Endothelial cell of umbilical vein (primary cell): ENCODE data around the gene DPP6. TPM values are rescaled to one million over a fixed set of nuclear protein-coding genes. Genes with fewer than 3 reads are reported as not detected.
"Not testable (repeated sequence)": the region's sequence is repeated elsewhere in the genome, so short reads cannot be mapped to it uniquely, and the experiment has no call there.

Source experiments
- BruUV-seq: library from RNA; stranded (reverse); fragments of 400-500 nt; replicated peaks from 2 replicates; lab custom pipeline; 2021; lab: Mats Ljungman, UMichigan
- CTCF ChIA-PET: fragments of 300-600, 350-600 bp; sonication (Branson Sonifier 250); formaldehyde crosslinking; loops from one replicate; lab custom pipeline; 2021; ENCODE audit warnings: antibody characterized with exemption, inconsistent platforms; lab: Charles Lee
- POLR2A ChIA-PET: fragments of 300-600, 350-600 bp; sonication (Branson Sonifier 250); formaldehyde crosslinking; loops from one replicate; lab custom pipeline; 2021; ENCODE audit warnings: antibody characterized with exemption, inconsistent platforms; lab: Charles Lee
- DNase-seq: peaks from one replicate; pipeline ENCODE4 v3.0.0-alpha.2; 2011; ENCODE audit warnings: low read depth, low spot score
- FAIRE-seq: peaks from 2 replicates; lab custom pipeline; 2011; peaks lifted over from hg19 to GRCh38; lab: Jason Lieb, UNC
- H2AFZ ChIP-seq: 2 replicates; pipeline ENCODE4 v1.6.0; 2012; ENCODE audit warnings: low read depth, low read length, control low read depth, inconsistent platforms
- H3K27ac ChIP-seq: 2 replicates; pipeline ENCODE4 v1.5.1; 2011; ENCODE audit warnings: low read depth, mild to moderate bottlenecking, control low read depth, low read length, moderate library complexity; ENCODE audit not compliant: insufficient read depth
- H3K27me3 ChIP-seq, 2 experiments: 2 replicates each; pipeline versions ENCODE4 v1.6.0 to v1.6.1; 2011; ENCODE audit warnings: low read length in 2 of 2, mixed read lengths in 1 of 2; ENCODE audit not compliant: control insufficient read depth in 2 of 2, insufficient read depth in 2 of 2
- H3K36me3 ChIP-seq, 2 experiments: 2 replicates in 1 of 2; 3 replicates in 1 of 2; pipeline ENCODE4 v1.5.1; 2011; ENCODE audit warnings: low read length in 2 of 2, mild to moderate bottlenecking in 1 of 2, moderate library complexity in 1 of 2; ENCODE audit not compliant: control insufficient read depth in 2 of 2, insufficient read depth in 2 of 2; ENCODE audit errors: extremely low read depth in 1 of 2
- H3K4me1 ChIP-seq: 3 replicates; pipeline ENCODE4 v1.5.1; 2011; ENCODE audit warnings: mild to moderate bottlenecking, low read length; ENCODE audit not compliant: control insufficient read depth, insufficient read depth; ENCODE audit errors: extremely low read depth
- H3K4me2 ChIP-seq: 2 replicates; pipeline ENCODE4 v1.6.1; 2011; ENCODE audit warnings: low read length, control low read depth, mixed read lengths; ENCODE audit not compliant: insufficient read depth
- H3K4me3 ChIP-seq, 3 experiments: fragments of 200-600 bp in 1 of 3; sonication (generic), shearing (Covaris generic) in 1 of 3; replicated peaks in 1 of 3; 2 replicates each; pipeline ENCODE4 v1.5.1; 2011 to 2016; ENCODE audit warnings: control low read depth in 3 of 3, low read length in 3 of 3, mild to moderate bottlenecking in 2 of 3, inconsistent platforms in 1 of 3, low read depth in 1 of 3, moderate library complexity in 1 of 3; ENCODE audit not compliant: insufficient read depth in 1 of 3
- H3K79me2 ChIP-seq: 2 replicates; pipeline ENCODE4 v1.6.0; 2012; ENCODE audit warnings: low read length, inconsistent platforms; ENCODE audit not compliant: control insufficient read depth, insufficient read depth
- H3K9ac ChIP-seq: replicated peaks from 2 replicates; pipeline ENCODE3; 2011; ENCODE audit warnings: low read length, control low read depth; ENCODE audit not compliant: insufficient read depth; ENCODE audit errors: extremely low read depth
- H3K9me1 ChIP-seq: replicated peaks from 3 replicates; pipeline ENCODE4 v1.6.0; 2011; ENCODE audit warnings: mild to moderate bottlenecking, low read length; ENCODE audit not compliant: control insufficient read depth, insufficient read depth; ENCODE audit errors: extremely low read depth
- H3K9me3 ChIP-seq: replicated peaks from 2 replicates; pipeline ENCODE4 v1.5.1; 2012; ENCODE audit warnings: low read length, inconsistent platforms; ENCODE audit not compliant: control insufficient read depth, insufficient read depth
- H4K20me1 ChIP-seq: replicated peaks from 2 replicates; pipeline ENCODE3; 2011; ENCODE audit warnings: mild to moderate bottlenecking, low read length; ENCODE audit not compliant: control insufficient read depth, insufficient read depth; ENCODE audit errors: extremely low read depth
- dilution Hi-C: fragments of 300-500 bp; cut with MboI; formaldehyde crosslinking; loops from one replicate; pipeline ENCODE4 v1.15.0; 2019; ENCODE audit warnings: low sequenced_read_pairs; ENCODE audit not compliant: extremely low pct_ligation_motif_present
- intact Hi-C: fragments of 100-400 bp; cut with micrococcal nuclease; formaldehyde crosslinking; loops from one replicate; pipeline ENCODE4 v1.10.0; 2022
- polyA plus RNA-seq, 4 experiments: library from polyadenylated mRNA; depleted of rRNA in 3 of 4; stranded (reverse) in 3 of 4; unstranded in 1 of 4; fragments of >200 nt; gene quantifications; 2 replicates each; pipeline versions ENCODE4 v1.2.1 to v1.2.3, GENCODE V29; 2011 to 2012; ENCODE audit warnings: missing spikeins in 1 of 4
- total RNA-seq: library from RNA; stranded (reverse); gene quantifications from 2 replicates; pipeline ENCODE4 v1.2.3, GENCODE V29; 2021

DPP6 gene
- total and polyA plus RNA-seq, 2 donors (not counting 3 experiments of a cell fraction or from before 2014, with no cell fraction given) = not detected

DNA sequence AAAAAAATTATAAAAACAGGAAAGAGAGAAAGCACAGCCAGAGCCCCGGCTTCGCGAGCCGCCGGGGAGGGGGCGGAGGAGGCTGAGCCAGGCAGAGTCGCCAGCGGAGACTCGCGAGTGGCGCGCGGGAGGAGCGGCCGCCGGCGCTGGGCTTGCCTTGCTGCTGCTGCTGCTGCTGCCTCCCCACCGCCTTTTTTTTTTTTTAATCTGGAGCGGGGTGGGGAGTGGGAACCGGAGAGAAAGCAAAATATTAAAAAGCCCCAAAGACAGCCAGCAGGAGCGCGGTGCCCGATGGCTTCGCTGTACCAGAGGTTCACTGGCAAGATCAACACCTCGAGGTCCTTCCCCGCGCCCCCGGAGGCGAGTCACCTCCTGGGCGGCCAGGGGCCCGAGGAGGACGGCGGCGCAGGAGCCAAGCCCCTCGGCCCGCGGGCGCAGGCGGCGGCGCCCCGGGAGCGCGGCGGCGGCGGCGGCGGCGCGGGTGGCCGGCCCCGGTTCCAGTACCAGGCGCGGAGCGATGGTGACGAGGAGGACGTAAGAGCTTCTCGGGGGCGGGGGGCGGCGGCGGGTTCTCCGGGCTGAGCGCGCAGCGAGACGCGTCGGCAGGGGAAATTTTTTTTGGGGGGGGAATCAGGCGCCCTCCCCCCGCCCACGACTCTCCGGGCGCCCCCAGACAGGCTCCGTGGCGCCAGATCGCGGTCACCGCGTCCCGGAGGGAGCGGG lies 493 bp downstream of the DPP6 start:
- CTCF ChIA-PET, DNase-seq, H3K9me3 ChIP-seq, intact Hi-C loops, dilution Hi-C loops, H3K79me2 ChIP-seq, H3K9me1 ChIP-seq, POLR2A ChIA-PET, FAIRE-seq, H3K4me2 ChIP-seq, H3K27me3 ChIP-seq, H3K9ac ChIP-seq, H2AFZ ChIP-seq, BruUV-seq, H3K27ac ChIP-seq, H3K4me3 ChIP-seq, H3K4me1 ChIP-seq, H4K20me1 ChIP-seq, H3K36me3 ChIP-seq: not testable (repeated sequence)

DNA sequence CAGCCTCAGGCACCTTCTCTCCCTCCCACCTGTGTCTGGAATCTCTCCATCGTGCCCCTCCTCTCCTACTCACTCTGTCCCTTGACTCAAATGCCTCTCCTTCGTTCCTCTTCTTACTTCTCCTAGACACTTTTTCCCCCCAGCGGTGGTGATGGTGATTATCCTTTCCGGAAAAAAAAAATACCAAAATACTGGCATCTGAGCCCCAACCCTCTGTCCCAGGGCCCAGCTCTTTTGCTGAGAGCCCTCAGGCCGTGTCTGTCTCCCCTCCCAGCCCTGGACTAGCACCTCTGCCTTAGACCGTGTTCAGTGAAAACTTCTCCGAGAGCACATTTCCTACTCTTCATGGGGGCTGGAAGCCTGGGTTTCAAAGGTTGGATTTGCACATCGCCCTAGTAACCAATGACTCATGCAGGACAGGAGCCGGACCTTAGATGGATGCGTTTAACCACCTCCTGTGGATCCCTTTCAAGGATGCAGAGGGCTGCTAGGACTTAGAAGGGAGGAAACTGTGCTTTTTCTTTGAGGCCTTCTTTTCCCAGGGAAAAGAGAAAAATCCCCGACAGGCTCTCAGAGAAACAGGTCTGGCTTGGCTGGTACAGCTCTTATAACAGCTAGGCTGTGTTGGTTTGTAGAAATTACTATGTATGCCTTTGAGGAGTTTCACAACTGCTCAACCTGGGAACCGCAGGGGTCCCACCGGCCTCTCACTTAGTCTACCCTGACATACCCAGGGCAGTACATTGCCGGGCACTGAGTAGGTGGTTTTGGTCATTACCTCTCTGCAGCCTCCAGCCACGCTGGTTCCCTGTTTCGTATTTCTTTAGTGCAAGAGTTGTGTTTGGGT lies 1.5 kb downstream of the DPP6 start:
- H2AFZ ChIP-seq, dilution Hi-C loops, intact Hi-C loops, H3K4me2 ChIP-seq, H3K4me1 ChIP-seq, H3K27ac ChIP-seq, FAIRE-seq, BruUV-seq, POLR2A ChIA-PET, H3K36me3 ChIP-seq, H3K9me1 ChIP-seq, H3K9me3 ChIP-seq, CTCF ChIA-PET, H4K20me1 ChIP-seq, H3K9ac ChIP-seq, H3K4me3 ChIP-seq, H3K79me2 ChIP-seq, DNase-seq, H3K27me3 ChIP-seq: not testable (repeated sequence)

DNA sequence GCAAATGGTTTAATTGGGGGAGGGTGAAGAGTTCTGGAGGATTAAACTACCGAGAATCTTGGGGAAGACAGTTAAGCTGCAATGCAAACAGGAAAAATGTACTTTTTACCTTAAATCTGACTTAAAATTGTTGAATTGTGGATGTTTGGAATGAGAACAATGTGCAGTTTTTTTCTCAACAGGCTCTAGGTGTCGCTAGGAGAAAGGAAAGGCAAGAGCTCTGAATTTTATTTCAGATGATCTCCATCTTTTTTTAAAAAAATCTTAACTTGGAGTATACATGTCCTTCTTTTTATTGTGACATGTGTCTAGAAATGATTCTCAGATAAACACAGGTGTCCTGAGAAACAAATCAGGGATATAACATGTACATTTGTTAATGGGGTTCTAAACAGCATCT lies 2.5 kb downstream of the DPP6 start:
- H2AFZ ChIP-seq, H3K4me3 ChIP-seq, FAIRE-seq, H3K4me1 ChIP-seq, BruUV-seq, intact Hi-C loops, dilution Hi-C loops, H3K9me1 ChIP-seq, H3K4me2 ChIP-seq, H3K9me3 ChIP-seq, DNase-seq, CTCF ChIA-PET, H3K79me2 ChIP-seq, H3K27me3 ChIP-seq, H3K27ac ChIP-seq, H3K9ac ChIP-seq, H4K20me1 ChIP-seq, H3K36me3 ChIP-seq, POLR2A ChIA-PET: not testable (repeated sequence)

DNA sequence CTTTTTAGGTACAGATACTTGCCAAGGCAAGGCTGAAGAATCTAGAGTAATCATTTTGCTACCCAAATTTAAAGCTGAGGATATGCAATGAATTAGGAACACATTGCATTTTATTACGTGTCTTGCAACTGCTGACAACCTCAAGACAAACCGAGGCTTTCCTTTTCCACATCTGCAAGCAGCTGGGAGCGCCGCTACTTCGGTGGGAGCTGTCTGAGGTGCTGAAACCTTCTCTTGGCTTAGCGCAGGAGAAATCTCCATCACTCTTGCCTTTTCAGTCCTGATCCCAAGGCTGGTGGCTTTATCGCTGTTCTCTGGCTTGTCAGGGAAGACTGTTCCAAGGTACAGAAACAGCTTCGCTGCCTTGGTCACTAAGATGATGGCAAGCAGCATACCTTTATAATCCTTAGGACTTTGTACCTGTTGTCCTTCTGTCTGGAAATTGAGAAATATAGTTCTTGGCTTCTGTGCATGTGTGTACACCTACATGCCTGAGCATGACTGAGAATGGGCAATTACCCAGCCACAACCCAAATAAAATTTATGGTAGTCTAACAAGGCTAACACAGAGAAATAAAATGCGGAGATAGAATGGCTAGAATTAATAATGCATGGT lies 3.4 kb downstream of the DPP6 start:
- H3K27ac ChIP-seq, H3K4me3 ChIP-seq, H3K9ac ChIP-seq, H2AFZ ChIP-seq, H3K4me2 ChIP-seq, CTCF ChIA-PET, H3K4me1 ChIP-seq, H3K9me3 ChIP-seq, H4K20me1 ChIP-seq, intact Hi-C loops, H3K9me1 ChIP-seq, dilution Hi-C loops, H3K79me2 ChIP-seq, BruUV-seq, POLR2A ChIA-PET, H3K36me3 ChIP-seq, H3K27me3 ChIP-seq: not testable (repeated sequence)
- FAIRE-seq (peak; percentile 63), DNase-seq (peak; percentile 2)
